Mucosa of rectum (tissue), 2 donors: ENCODE measurements around the gene DES.

Source experiments
- H3K27ac ChIP-seq, 2 donors: one replicate each; pipeline ENCODE4 v1.7.0; 2013; ENCODE audit warnings: inconsistent platforms in 2 of 2, low read depth in 2 of 2, low read length in 2 of 2
- H3K27me3 ChIP-seq, 2 donors: one replicate each; pipeline ENCODE4 v1.7.0; 2013; ENCODE audit warnings: low read length in 2 of 2; ENCODE audit not compliant: control insufficient read depth in 2 of 2, insufficient read depth in 2 of 2
- H3K36me3 ChIP-seq, 2 donors: one replicate each; pipeline ENCODE4 v1.7.0; 2013; ENCODE audit warnings: low read length in 2 of 2; ENCODE audit not compliant: control insufficient read depth in 2 of 2, insufficient read depth in 2 of 2
- H3K4me1 ChIP-seq, 2 donors: one replicate each; pipeline ENCODE4 v1.7.0; 2013; ENCODE audit warnings: low read length in 2 of 2, mild to moderate bottlenecking in 1 of 2; ENCODE audit not compliant: control insufficient read depth in 2 of 2, insufficient read depth in 2 of 2
- H3K4me3 ChIP-seq, 2 donors: one replicate each; pipeline ENCODE4 v1.7.0; 2013; ENCODE audit warnings: low read length in 2 of 2
- H3K9ac ChIP-seq, 2 donors: one replicate each; pipeline ENCODE4 v1.7.0; 2013; ENCODE audit warnings: low read length in 2 of 2, low read depth in 1 of 2, mild to moderate bottlenecking in 1 of 2
- H3K9me3 ChIP-seq, 2 donors: one replicate each; pipeline ENCODE4 v1.7.0; 2013; ENCODE audit warnings: low read length in 2 of 2; ENCODE audit not compliant: control insufficient read depth in 2 of 2
- donor health status: healthy.
- donor health status: Normal muscosa, but diverticular disease.

Gene DES

DNA sequence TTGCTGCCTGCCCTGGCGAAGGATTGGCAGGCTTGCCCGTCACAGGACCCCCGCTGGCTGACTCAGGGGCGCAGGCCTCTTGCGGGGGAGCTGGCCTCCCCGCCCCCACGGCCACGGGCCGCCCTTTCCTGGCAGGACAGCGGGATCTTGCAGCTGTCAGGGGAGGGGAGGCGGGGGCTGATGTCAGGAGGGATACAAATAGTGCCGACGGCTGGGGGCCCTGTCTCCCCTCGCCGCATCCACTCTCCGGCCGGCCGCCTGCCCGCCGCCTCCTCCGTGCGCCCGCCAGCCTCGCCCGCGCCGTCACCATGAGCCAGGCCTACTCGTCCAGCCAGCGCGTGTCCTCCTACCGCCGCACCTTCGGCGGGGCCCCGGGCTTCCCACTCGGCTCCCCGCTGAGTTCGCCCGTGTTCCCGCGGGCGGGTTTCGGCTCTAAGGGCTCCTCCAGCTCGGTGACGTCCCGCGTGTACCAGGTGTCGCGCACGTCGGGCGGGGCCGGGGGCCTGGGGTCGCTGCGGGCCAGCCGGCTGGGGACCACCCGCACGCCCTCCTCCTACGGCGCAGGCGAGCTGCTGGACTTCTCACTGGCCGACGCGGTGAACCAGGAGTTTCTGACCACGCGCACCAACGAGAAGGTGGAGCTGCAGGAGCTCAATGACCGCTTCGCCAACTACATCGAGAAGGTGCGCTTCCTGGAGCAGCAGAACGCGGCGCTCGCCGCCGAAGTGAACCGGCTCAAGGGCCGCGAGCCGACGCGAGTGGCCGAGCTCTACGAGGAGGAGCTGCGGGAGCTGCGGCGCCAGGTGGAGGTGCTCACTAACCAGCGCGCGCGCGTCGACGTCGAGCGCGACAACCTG is at the start of gene DES:
TSS of gene DES (plus strand) at position 223 of the 857 bp plus-strand sequence. CDS start at position 309, 86 bp downstream.
- Histone ChIP-seq H3K27ac (peak within 1 kb of the TSS; percentile 55 to 63), H3K27me3 (peaks cover 2 to 17% of the 10 kb centered on the region in 2 donors), H3K4me3 (peak within 1 kb of the TSS; percentile 23 to 45), H3K9ac (peak within 1 kb of the TSS; percentile 32 to 38), H3K4me1 (no peaks in the 10 kb centered on the region), H3K36me3 (no peaks in the 10 kb centered on the region), H3K9me3 (no peaks in the 10 kb centered on the region)

GRCh38 chr2:219368690-219369191 is 49.4 kb upstream of the DES start:
- Histone ChIP-seq H3K4me3 (no peak overlapping the region), H3K9me3 (no peaks in the 10 kb centered on the region), H3K4me1 (peaks cover 4% of the 10 kb centered on the region in 2 donors), H3K36me3 (peaks cover 2 to 3% of the 10 kb centered on the region in 2 donors), H3K27me3 (no peaks in the 10 kb centered on the region), H3K9ac (no peak overlapping the region), H3K27ac (peak overlapping the region in 1 of 2 donors; percentile 2)

GRCh38 chr2:219369447-219369861 is 48.7 kb upstream of the DES start:
- Histone ChIP-seq H3K27me3 (no peaks in the 10 kb centered on the region), H3K9ac (no peak overlapping the region), H3K9me3 (no peaks in the 10 kb centered on the region), H3K27ac (no peak overlapping the region), H3K4me1 (peaks cover 4% of the 10 kb centered on the region in 2 donors), H3K36me3 (peaks cover 9 to 10% of the 10 kb centered on the region in 2 donors), H3K4me3 (no peak overlapping the region)

DNA sequence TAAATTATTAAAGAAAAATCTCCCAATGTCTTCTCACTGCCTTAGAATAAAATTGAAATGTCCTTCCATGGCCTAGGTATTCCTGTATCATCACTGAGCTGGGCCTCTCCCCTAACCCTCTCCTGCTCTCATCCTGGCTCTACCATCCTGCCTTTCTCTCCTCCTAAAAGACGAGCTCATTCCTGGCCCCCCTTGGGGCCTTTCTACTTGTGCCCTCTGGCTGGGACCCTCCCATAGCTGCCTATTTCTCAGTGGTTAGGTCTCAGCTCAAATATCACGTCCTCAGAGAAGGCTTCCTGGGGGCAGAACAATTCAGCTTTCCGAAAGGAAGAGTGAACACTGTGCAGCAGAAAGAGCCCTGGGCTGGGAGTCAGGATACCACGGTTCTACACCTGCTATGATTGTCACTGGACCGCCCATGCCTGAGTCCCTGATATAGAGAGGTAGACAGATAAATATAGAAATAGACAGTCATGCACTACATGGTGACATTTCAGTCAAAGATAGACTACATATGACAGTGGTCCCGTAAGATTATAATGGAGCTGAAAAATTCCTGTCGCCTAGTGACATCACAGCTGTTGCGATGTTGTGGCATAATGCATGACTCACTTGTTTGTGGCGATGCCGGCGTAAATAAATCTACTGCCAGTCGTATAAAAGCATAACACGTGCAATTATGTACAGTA is 39.9 kb upstream of the DES start:
- no peak overlapping the region for H3K27ac ChIP-seq

DNA sequence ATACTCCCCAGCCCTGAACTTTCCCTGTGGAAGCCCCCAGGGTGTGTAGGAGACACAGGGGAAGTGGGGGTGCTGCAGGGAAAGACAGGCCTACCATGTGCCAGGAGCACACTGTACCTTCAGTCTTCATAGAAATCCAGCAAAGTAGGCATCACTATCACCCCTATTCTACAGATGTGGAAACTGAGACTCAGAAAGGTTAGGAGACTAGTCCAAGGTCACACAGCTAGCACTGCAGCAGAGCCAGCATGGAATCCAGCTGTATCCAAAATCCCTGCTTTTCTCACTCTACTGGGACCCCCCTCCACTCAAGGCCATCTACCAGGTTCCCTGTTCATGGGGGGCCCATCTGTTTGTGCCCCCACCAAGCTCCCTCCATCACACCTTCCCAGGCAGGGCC is 37.3 kb upstream of the DES start:
- Histone ChIP-seq H3K9ac (no peak overlapping the region), H3K27ac (no peak overlapping the region), H3K9me3 (no peaks in the 10 kb centered on the region), H3K36me3 (peaks cover 59 to 63% of the 10 kb centered on the region in 2 donors), H3K27me3 (no peaks in the 10 kb centered on the region), H3K4me1 (no peaks in the 10 kb centered on the region), H3K4me3 (no peak overlapping the region)

More for the DNA sequence above, 39.9 kb upstream of the DES start:
- no peaks in the 10 kb centered on the region for H3K27me3 ChIP-seq
- no peaks in the 10 kb centered on the region for H3K4me1 ChIP-seq
- no peaks in the 10 kb centered on the region for H3K9me3 ChIP-seq
- no peak overlapping the region for H3K4me3 ChIP-seq
- peaks cover 53 to 54% of the 10 kb centered on the region in 2 donors for H3K36me3 ChIP-seq
- no peak overlapping the region for H3K9ac ChIP-seq

DNA sequence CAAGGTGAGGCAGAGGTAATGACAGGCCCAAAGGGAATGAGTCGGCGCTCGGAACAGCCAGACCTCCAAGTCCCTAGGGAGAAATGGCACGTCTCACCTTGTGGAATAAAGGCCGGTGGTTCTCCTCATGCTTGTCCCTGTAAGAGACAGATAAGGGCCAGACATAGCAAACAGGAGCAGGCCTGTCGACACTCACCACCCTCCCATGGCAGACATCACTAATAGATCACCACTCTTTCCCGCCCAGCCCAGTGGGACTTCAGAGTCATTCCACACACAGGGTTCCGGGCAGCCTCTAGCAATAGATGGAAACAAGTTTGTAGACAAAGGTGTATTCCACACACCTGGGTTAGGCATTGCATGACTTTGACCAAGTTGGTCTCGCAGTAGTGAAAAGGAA is 36.7 kb upstream of the DES start:
- Histone ChIP-seq H3K9ac (no peak overlapping the region), H3K27ac (no peak overlapping the region), H3K4me3 (no peak overlapping the region), H3K4me1 (peaks cover 2 to 3% of the 10 kb centered on the region in 2 donors), H3K9me3 (no peaks in the 10 kb centered on the region), H3K36me3 (peaks cover 63 to 68% of the 10 kb centered on the region in 2 donors), H3K27me3 (no peaks in the 10 kb centered on the region)

DNA sequence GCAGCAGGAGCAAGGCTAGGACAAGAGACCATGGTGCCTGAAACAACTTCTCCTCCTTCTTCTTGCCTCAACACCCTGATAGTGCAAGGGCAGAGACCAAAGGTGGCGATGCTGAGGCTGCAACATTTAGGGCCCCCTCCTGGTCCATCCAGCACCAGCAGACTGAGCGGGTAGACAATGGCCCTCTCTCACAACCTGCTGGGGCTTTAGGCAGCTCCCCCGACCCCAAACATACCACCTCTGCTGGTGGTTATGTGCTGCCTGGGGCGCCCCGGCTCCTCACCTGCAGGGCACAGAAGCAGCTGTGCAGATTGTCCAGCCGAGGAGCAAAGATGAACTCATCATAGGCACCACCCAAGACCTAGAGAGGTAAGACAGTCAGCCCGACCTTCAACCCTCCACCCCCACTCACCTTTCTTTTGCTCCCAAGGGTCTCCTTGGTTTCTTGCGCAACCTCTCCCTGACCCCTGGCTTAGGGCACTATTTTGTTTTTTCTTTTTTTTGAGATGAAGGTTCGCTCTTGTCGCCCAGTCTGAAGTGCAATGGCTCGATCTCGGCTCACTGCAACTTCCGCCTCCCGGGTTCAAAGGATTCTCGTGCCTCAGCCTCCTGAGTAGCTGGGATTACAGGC is 34.0 kb upstream of the DES start:
- Histone ChIP-seq H3K9me3 (no peaks in the 10 kb centered on the region), H3K4me3 (no peak overlapping the region), H3K9ac (no peak overlapping the region), H3K36me3 (peaks cover 56 to 61% of the 10 kb centered on the region in 2 donors), H3K27ac (no peak overlapping the region), H3K27me3 (no peaks in the 10 kb centered on the region), H3K4me1 (peaks cover 12 to 14% of the 10 kb centered on the region in 2 donors)

DNA sequence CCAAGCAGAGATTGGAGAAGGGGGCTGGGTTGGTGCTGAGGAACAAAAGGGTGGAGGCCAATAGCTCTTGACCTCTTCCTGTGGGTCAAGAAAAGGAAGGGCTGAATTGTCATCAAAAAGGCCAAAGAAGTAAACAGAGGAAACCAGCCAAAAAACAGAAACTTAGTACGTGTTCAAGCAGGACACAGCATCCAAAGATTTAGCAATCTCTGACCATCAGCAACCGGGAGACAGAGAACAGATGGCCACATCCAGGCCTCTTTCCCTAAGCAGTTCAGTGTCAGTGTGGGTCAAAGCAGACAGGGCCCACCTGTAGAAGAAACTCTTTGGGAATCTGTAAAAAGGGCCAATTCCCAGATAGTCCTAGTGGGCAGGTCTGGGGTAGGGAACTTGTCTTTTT is 33.3 kb upstream of the DES start:
- Histone ChIP-seq H3K4me1 (peaks cover 12 to 14% of the 10 kb centered on the region in 2 donors), H3K36me3 (peaks cover 56 to 61% of the 10 kb centered on the region in 2 donors), H3K27me3 (no peaks in the 10 kb centered on the region), H3K4me3 (no peak overlapping the region), H3K27ac (no peak overlapping the region), H3K9ac (no peak overlapping the region), H3K9me3 (no peaks in the 10 kb centered on the region)

- Histone ChIP-seq H3K27ac (no peak overlapping the region), H3K36me3 (peaks cover 48 to 53% of the 10 kb centered on the region in 2 donors), H3K9me3 (no peaks in the 10 kb centered on the region), H3K27me3 (no peaks in the 10 kb centered on the region), H3K4me3 (peak overlapping the region; percentile 86 to 92), H3K4me1 (peaks cover 12 to 14% of the 10 kb centered on the region in 2 donors), H3K9ac (no peak overlapping the region)
These were observed 32.1 kb upstream of the DES start for GRCh38 chr2:219385958-219386520.
